HUES6 (cell line): ENCODE measurements around the gene BHLHA15.

Source experiments
- H3K27ac ChIP-seq: 2 replicates; pipeline ENCODE4 v1.7.0; 2013; ENCODE audit warnings: low read depth, mild to moderate bottlenecking, low read length, inconsistent platforms
- H3K27me3 ChIP-seq: 2 replicates; pipeline ENCODE4 v1.6.1; 2013; ENCODE audit warnings: low read length; ENCODE audit not compliant: control insufficient read depth, insufficient read depth
- H3K36me3 ChIP-seq: 2 replicates; pipeline ENCODE4 v1.6.1; 2013; ENCODE audit warnings: low read length; ENCODE audit not compliant: control insufficient read depth, insufficient read depth
- H3K4me1 ChIP-seq: 2 replicates; pipeline ENCODE4 v1.6.1; 2013; ENCODE audit warnings: low read length; ENCODE audit not compliant: control insufficient read depth, insufficient read depth
- H3K4me3 ChIP-seq: 2 replicates; pipeline ENCODE4 v1.5.1; 2013; ENCODE audit warnings: low read depth, low read length
- H3K9ac ChIP-seq: one replicate; pipeline ENCODE4 v1.6.1; 2013; ENCODE audit warnings: mild to moderate bottlenecking, low read length
- H3K9me3 ChIP-seq: 2 replicates; pipeline ENCODE4 v1.6.1; 2013; ENCODE audit warnings: low read depth, low read length; ENCODE audit not compliant: control insufficient read depth, insufficient read depth

The BHLHA15 gene

GRCh38 chr7:98211221-98211675 is at the start of gene BHLHA15:
BHLHA15 (plus strand) TSS chr7:98211439; CDS start chr7:98212310, 871 bp downstream.
- H3K9me3 ChIP-seq: no peaks in the 10 kb centered on the region
- peak within 1 kb of the TSS; percentile 50 for H3K4me3 ChIP-seq
- peaks cover 3% of the 10 kb centered on the region; the same call in 1 of the 2 replicates for H3K4me1 ChIP-seq
- no peaks in the 10 kb centered on the region for H3K27me3 ChIP-seq
- peaks cover 9% of the 10 kb centered on the region for H3K36me3 ChIP-seq
- H3K27ac ChIP-seq: no peak within 1 kb of the TSS
- H3K9ac ChIP-seq: no peak within 1 kb of the TSS

- H3K9me3 ChIP-seq: no peaks in the 10 kb centered on the region
- 0 out of 2 replicates have a peak, but pooled peaks cover 4% of the 10 kb centered on the region for H3K4me1 ChIP-seq
- H3K36me3 ChIP-seq: peaks cover 10% of the 10 kb centered on the region
- H3K9ac ChIP-seq: no peak overlapping the region
- H3K27me3 ChIP-seq: no peaks in the 10 kb centered on the region
- no peak overlapping the region for H3K4me3 ChIP-seq
- H3K27ac ChIP-seq: no peak overlapping the region
Measured at GRCh38 chr7:98162758-98163157, 48.5 kb upstream of the BHLHA15 start.

GRCh38 chr7:98163269-98163668 is 48.0 kb upstream of the BHLHA15 start:
- H3K36me3 ChIP-seq: peaks cover 9% of the 10 kb centered on the region
- H3K4me3 ChIP-seq: no peak overlapping the region
- no peaks in the 10 kb centered on the region for H3K27me3 ChIP-seq
- H3K4me1 ChIP-seq: 0 out of 2 replicates have a peak, but pooled peaks cover 4% of the 10 kb centered on the region
- H3K9me3 ChIP-seq: no peaks in the 10 kb centered on the region
- no peak overlapping the region for H3K9ac ChIP-seq
- H3K27ac ChIP-seq: no peak overlapping the region

GRCh38 chr7:98163704-98164494 is 47.3 kb upstream of the BHLHA15 start:
- Histone ChIP-seq H3K27me3 (no peaks in the 10 kb centered on the region), H3K9me3 (no peaks in the 10 kb centered on the region), H3K27ac (no peak overlapping the region), H3K36me3 (peaks cover 9% of the 10 kb centered on the region), H3K9ac (no peak overlapping the region), H3K4me1 (0 out of 2 replicates have a peak, but pooled peaks cover 4% of the 10 kb centered on the region), H3K4me3 (no peak overlapping the region)

- H3K36me3 ChIP-seq: peaks cover 4% of the 10 kb centered on the region; the same call in 1 of the 2 replicates
- peaks cover 7% of the 10 kb centered on the region; the same call in 1 of the 2 replicates for H3K4me1 ChIP-seq
- no peak overlapping the region for H3K27ac ChIP-seq
- H3K9ac ChIP-seq: no peak overlapping the region
- H3K4me3 ChIP-seq: no peak overlapping the region
- H3K9me3 ChIP-seq: no peaks in the 10 kb centered on the region
- H3K27me3 ChIP-seq: no peaks in the 10 kb centered on the region
Measured at GRCh38 chr7:98165827-98166667, 45.2 kb upstream of the BHLHA15 start.

- Histone ChIP-seq H3K4me1 (peaks cover 7% of the 10 kb centered on the region; the same call in 1 of the 2 replicates), H3K9ac (no peak overlapping the region), H3K4me3 (no peak overlapping the region), H3K9me3 (no peaks in the 10 kb centered on the region), H3K36me3 (peaks cover 5% of the 10 kb centered on the region), H3K27me3 (no peaks in the 10 kb centered on the region), H3K27ac (no peak overlapping the region)
Measured at GRCh38 chr7:98166668-98166970, 44.6 kb upstream of the BHLHA15 start.

GRCh38 chr7:98167653-98168052 is 43.6 kb upstream of the BHLHA15 start:
- H3K9me3 ChIP-seq: no peaks in the 10 kb centered on the region

GRCh38 chr7:98168181-98168903 is 42.9 kb upstream of the BHLHA15 start:
- H3K9me3 ChIP-seq: no peaks in the 10 kb centered on the region
- H3K4me3 ChIP-seq: no peak overlapping the region
- H3K9ac ChIP-seq: no peak overlapping the region
- H3K36me3 ChIP-seq: peaks cover 9% of the 10 kb centered on the region
- no peak overlapping the region for H3K27ac ChIP-seq
- H3K27me3 ChIP-seq: no peaks in the 10 kb centered on the region
- peaks cover 7% of the 10 kb centered on the region; the same call in 1 of the 2 replicates for H3K4me1 ChIP-seq

More at GRCh38 chr7:98167653-98168052, 43.6 kb upstream of the BHLHA15 start:
- peaks cover 7% of the 10 kb centered on the region; the same call in 1 of the 2 replicates for H3K4me1 ChIP-seq
- no peak overlapping the region for H3K27ac ChIP-seq
- no peaks in the 10 kb centered on the region for H3K27me3 ChIP-seq
- H3K4me3 ChIP-seq: no peak overlapping the region
- no peak overlapping the region for H3K9ac ChIP-seq
- peaks cover 9% of the 10 kb centered on the region for H3K36me3 ChIP-seq

GRCh38 chr7:98168904-98169621 is 42.2 kb upstream of the BHLHA15 start:
- no peaks in the 10 kb centered on the region for H3K27me3 ChIP-seq
- H3K36me3 ChIP-seq: peaks cover 10% of the 10 kb centered on the region
- no peaks in the 10 kb centered on the region for H3K9me3 ChIP-seq
- no peak overlapping the region for H3K9ac ChIP-seq
- no peak overlapping the region for H3K4me3 ChIP-seq
- peaks cover 3% of the 10 kb centered on the region; the same call in 1 of the 2 replicates for H3K4me1 ChIP-seq
- H3K27ac ChIP-seq: no peak overlapping the region

- no peaks in the 10 kb centered on the region for H3K9me3 ChIP-seq
- H3K9ac ChIP-seq: no peak overlapping the region
- no peak overlapping the region for H3K27ac ChIP-seq
- no peaks in the 10 kb centered on the region for H3K27me3 ChIP-seq
- H3K4me1 ChIP-seq: peaks cover 3% of the 10 kb centered on the region; the same call in 1 of the 2 replicates
- H3K36me3 ChIP-seq: peaks cover 28% of the 10 kb centered on the region
- no peak overlapping the region for H3K4me3 ChIP-seq
Measured at GRCh38 chr7:98170966-98171365, 40.3 kb upstream of the BHLHA15 start.
